WTC11 (cell line): ENCODE measurements around the gene LINC00305.

Experiments used
- CREM ChIP-seq: sonication (generic); formaldehyde crosslinking; IDR thresholded peaks from 2 replicates; pipeline ENCODE4 v1.8.1; 2022; ENCODE audit warnings: mild to moderate bottlenecking, missing genetic modification reagents, moderate library complexity
- CTCF ChIP-seq: fragments of 200-600 bp; IDR thresholded peaks from 2 replicates; pipeline ENCODE4 v1.8.0; 2022; ENCODE audit warnings: antibody characterized with exemption
- NFYB ChIP-seq: sonication (generic); formaldehyde crosslinking; conservative IDR thresholded peaks from 2 replicates; pipeline ENCODE4 v1.8.0; 2022; ENCODE audit warnings: low read depth, missing genetic modification reagents
- NR2C2 ChIP-seq: sonication (generic); formaldehyde crosslinking; IDR thresholded peaks from 2 replicates; pipeline ENCODE4 v1.8.0; 2022; ENCODE audit warnings: mild to moderate bottlenecking, missing genetic modification reagents
- SP1 ChIP-seq: sonication (generic); formaldehyde crosslinking; conservative IDR thresholded peaks from 2 replicates; pipeline ENCODE4 v1.8.1; 2022; ENCODE audit warnings: missing genetic modification reagents
- USF2 ChIP-seq: sonication (generic); formaldehyde crosslinking; IDR thresholded peaks from 2 replicates; pipeline ENCODE4 v1.8.1; 2023; ENCODE audit warnings: mild to moderate bottlenecking, missing genetic modification reagents, moderate library complexity
- ZBTB21 ChIP-seq: sonication (generic); formaldehyde crosslinking; IDR thresholded peaks from 2 replicates; pipeline ENCODE4 v1.8.1; 2023; ENCODE audit warnings: mild to moderate bottlenecking, missing genetic modification reagents, borderline replicate concordance
- ZNF232 ChIP-seq: sonication (generic); formaldehyde crosslinking; IDR thresholded peaks from 2 replicates; pipeline ENCODE4 v1.8.0; 2022; ENCODE audit warnings: mild to moderate bottlenecking, missing genetic modification reagents
- ZNF671 ChIP-seq: fragments of 250-450 bp; sonication (Bioruptor Pico); IDR thresholded peaks from 2 replicates; pipeline ENCODE4 v1.8.0; 2021; ENCODE audit warnings: mild to moderate bottlenecking

GRCh38 chr18:64149916-64150438 is 1.1 kb upstream of the LINC00305 start:
- TF ChIP-seq NR2C2 (CRISPR knock-in tag) (no peak), ZBTB21 (CRISPR knock-in tag) (no peak), ZNF232 (CRISPR knock-in tag) (no peak), CTCF (no peak), NFYB (CRISPR knock-in tag) (no peak), ZNF671 (no peak), CREM (CRISPR knock-in tag) (no peak), SP1 (CRISPR knock-in tag) (no peak), USF2 (CRISPR knock-in tag) (no peak)
